HG02610 (cell line): ENCODE data around the gene EYS.
"Not testable (repeated sequence)": the region's sequence is repeated elsewhere in the genome, so short reads cannot be mapped to it uniquely, and the experiment has no call there.

Experiments used
- ATAC-seq: cut with Tn5 transposase; IDR thresholded peaks from one replicate; pipeline ENCODE4 v1.9.1; 2021; ENCODE audit warnings: mild to moderate bottlenecking, moderate library complexity; ENCODE audit not compliant: unreplicated experiment

EYS gene

GRCh38 chr6:63785006-63785405 is 1922.0 kb downstream of the EYS start:
- ATAC-seq: no peak

GRCh38 chr6:63783096-63783495 is 1923.9 kb downstream of the EYS start:
- no peak for ATAC-seq

GRCh38 chr6:63774961-63775360 is 1932.1 kb downstream of the EYS start:
- ATAC-seq: no peak

GRCh38 chr6:63773200-63773599 is 1933.8 kb downstream of the EYS start:
- ATAC-seq: no peak

- ATAC-seq: no peak
Observed at GRCh38 chr6:63765828-63766227, 1941.2 kb downstream of the EYS start.

- ATAC-seq: peak; percentile 52
Observed at GRCh38 chr6:63764318-63764916, 1942.6 kb downstream of the EYS start.

- no peak for ATAC-seq
Observed at GRCh38 chr6:63760199-63760598, 1946.8 kb downstream of the EYS start.

GRCh38 chr6:63759605-63760105 is 1947.4 kb downstream of the EYS start:
- ATAC-seq: no peak

- no peak for ATAC-seq
Observed at GRCh38 chr6:63757826-63758225, 1949.2 kb downstream of the EYS start.

GRCh38 chr6:63757275-63757674 is 1949.8 kb downstream of the EYS start:
- ATAC-seq: not testable (repeated sequence)

- ATAC-seq: no peak
Observed at GRCh38 chr6:63750400-63750799, 1956.6 kb downstream of the EYS start.

- no peak for ATAC-seq
Observed at GRCh38 chr6:63745784-63746183, 1961.2 kb downstream of the EYS start.

GRCh38 chr6:63744810-63745209 is 1962.2 kb downstream of the EYS start:
- ATAC-seq: no peak

GRCh38 chr6:63743691-63744090 is 1963.3 kb downstream of the EYS start:
- ATAC-seq: no peak

- ATAC-seq: no peak
Observed at GRCh38 chr6:63742060-63742459, 1965.0 kb downstream of the EYS start.

GRCh38 chr6:63740709-63741108 is 1966.3 kb downstream of the EYS start:
- no peak for ATAC-seq

GRCh38 chr6:63739094-63739687 is 1967.8 kb downstream of the EYS start:
- no peak for ATAC-seq

GRCh38 chr6:63738190-63738589 is 1968.8 kb downstream of the EYS start:
- not testable (repeated sequence) for ATAC-seq

GRCh38 chr6:63734923-63735322 is 1972.1 kb downstream of the EYS start:
- ATAC-seq: no peak

- ATAC-seq: no peak
Observed at GRCh38 chr6:63732336-63732735, 1974.7 kb downstream of the EYS start.

- ATAC-seq: no peak
Observed at GRCh38 chr6:63731930-63732329, 1975.1 kb downstream of the EYS start.

- ATAC-seq: no peak
Observed at GRCh38 chr6:63730311-63730710, 1976.7 kb downstream of the EYS start.

- ATAC-seq: no peak
Observed at GRCh38 chr6:63724721-63725120, 1982.3 kb downstream of the EYS start.
